GM21515 (cell line): Measurements from ENCODE around the gene CALM1.
"Not testable (repeated sequence)": the region's sequence is repeated elsewhere in the genome, so short reads cannot be mapped to it uniquely, and the experiment has no call there.

ENCODE experiments used
- ATAC-seq: cut with Tn5 transposase; IDR thresholded peaks from one replicate; pipeline ENCODE4 v1.9.1; 2021; ENCODE audit not compliant: unreplicated experiment

The CALM1 gene

DNA sequence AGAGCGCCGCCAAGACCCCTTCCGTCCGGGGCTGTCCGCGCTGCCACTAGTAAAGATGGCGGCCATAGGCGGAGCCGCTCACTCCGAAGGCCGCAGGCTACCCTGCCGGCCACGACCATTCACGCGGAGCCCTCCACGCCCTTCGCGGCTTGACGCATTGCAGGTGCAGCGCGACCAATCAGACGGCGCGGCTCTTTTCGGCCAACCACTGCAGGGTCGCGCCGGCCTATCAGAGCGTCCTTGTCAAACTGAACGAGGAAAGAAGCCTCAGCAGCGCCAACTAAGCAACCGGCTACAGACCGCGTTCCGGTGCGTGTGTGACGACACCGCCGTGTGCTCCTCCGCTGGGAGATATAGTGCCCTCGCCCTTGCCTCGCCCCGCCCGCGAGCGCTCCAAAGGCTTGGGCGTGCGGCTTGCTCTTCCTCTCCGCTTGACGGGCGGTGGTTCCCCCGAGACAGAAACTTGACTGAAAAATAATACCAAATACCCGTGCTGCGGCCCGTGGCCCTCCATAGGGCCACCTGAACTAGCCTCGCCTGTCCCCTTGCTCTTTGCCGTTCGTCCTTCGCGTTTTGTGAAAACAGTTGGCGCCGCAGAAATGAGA lies 13.6 kb upstream of the CALM1 start:
- ATAC-seq, result peak; percentile 93

DNA sequence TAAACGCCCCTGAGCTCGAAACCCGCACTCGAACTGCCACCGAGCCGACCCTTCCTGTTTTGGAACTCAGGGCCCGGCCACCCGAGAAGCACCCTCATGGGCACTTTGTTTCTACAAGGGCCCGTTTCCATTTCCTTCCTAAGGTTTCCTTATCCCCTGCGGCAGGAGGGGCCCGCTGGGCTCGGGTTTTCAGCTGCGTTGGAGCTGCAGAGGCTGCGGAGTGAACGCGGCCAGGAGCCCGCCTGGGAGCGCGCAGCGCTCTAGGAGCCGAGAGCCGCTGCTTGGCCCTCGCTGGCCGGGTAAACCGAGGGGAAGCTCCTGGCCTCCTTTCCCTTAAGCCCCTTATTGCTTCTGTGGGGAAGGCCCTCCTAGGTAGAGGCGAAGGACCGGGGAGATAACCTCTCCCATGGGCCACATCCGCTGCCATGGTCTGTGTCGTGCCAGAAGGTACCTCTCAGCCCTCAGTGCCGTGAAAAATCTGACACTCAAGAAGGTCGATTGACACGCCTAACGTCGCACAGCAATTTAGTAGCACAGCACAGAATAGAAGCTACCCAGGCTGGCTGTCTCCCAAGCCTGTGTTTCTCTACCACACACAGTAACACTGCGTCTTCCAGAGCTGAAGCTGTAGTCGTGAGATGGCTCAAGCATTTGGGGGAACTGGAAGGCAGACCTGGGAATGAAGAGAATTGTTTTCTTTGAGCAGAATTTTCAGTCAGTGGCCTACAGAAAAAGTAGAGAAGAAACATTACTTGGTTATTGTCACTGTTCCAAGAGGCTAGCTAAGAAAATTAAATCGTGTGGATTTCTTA lies 12.9 kb upstream of the CALM1 start:
- ATAC-seq, result peak; percentile 3

DNA sequence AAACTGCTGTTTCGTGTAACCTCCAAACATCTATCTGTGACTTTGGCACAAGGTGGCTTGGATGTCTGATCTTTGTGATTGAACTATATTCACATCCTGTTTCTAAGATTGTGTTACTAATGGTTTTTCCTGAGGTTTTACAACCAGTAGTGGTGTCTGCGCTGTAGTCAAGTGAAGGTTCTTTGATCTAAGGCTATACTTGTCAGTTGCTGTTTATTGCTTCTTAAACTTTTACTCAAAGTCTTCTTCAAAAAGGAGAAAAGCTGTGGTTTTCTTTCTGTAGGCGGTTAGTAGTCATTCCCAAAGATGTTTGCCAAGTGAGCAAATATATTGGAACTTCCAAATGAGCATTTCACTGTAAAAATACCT lies 12.3 kb upstream of the CALM1 start:
- no peak for ATAC-seq

DNA sequence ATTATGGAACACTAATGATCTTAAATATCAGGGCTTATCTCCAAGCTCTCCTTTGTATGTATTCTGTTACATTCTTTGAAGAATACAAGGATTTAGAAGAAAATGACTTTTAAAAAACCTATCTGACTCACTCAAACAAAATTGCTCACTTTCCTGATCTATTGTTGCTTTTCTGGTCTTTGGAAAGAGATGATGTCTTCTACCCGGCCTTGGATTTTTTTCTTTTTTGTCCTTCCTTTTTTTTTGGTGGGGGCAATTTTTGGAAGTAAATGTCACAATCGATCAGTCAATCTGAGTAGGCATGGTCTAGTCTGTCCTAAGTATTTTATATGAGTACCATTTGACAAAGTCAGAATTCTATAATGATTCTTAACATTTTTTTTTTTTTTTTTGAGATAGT lies 10.5 kb upstream of the CALM1 start:
- no peak for ATAC-seq

DNA sequence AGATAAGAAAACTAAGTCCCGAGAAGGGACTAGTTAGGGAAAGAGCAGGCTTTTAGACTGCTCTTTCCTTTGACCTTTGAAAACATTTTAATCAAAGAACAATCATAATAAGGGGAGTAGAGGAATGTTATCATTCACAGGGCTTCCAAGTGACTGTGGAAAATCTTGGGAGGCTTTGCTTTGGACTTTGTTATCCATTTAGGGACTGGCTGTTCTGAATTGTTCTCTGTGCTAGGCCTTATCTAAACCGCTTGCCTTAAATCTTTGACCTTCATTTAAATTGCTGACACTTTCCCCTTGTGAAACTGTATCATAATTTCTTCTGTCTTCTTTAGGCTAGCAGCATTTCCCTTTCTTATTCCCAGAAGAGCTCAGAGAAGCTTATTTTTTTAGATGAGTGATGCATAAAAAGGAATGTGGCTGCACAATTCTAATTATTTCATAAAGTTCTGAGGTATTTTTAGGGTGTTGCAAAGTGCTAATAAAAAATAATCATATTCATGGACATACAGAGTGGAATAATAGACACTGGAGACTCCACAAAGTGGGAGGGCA lies 9.5 kb upstream of the CALM1 start:
- ATAC-seq, result no peak

DNA sequence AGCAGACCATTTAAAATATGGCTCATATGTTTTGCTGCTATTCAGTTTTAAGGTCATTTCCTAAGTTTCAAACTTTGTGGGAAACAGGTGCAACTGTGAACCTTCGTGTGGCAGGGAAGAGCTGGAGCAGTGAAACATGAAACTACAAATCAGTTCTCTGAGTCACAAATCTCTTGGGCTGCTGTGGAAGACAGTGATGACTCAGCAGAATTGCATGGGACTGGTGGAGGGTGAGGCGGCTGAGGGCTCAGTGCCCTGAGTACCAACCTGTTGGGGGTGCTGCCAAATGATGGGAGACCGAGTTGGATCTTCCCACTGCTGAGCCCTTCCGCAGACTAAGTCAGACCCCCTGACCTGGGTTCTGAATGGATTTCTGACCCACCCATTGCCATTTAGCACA lies 8.4 kb upstream of the CALM1 start:
- no peak for ATAC-seq

DNA sequence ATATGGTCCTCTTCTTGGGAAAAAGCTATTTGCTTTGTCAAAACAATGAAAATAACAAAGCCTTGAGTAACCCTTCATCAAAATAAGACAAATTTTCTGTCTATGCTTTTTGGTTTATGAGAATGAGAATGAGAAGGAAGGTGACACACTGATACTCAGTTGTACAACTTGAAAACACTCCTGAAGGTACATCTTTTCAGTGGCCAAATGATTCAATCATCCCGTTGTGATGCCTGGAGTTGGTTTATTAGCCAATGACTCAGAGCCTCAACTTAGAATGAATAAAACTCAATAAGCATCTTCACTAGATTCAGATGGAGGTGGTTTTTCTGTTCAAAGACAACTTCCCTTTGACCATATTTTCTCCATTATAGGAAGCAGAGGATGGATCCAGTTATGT lies 7.8 kb upstream of the CALM1 start:
- no peak for ATAC-seq

DNA sequence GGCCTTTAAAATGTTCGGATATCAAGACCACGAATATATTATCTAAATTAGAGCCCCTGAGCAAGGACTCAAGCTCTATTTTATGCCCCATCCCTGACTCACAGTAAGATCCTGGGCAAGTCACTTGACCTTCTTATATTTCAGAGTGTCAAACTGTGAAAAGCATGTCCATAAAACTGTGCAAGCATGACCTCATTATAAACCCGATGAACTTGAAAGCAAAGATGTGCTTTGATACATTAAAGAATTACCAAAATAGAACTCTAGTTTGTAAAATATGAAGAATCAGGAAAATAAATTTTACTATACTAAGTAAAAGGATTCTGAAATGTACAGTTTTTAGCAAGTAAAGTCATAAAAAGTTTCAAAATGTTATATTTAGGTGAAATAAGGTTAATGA lies 2.9 kb upstream of the CALM1 start:
- ATAC-seq, result no peak

DNA sequence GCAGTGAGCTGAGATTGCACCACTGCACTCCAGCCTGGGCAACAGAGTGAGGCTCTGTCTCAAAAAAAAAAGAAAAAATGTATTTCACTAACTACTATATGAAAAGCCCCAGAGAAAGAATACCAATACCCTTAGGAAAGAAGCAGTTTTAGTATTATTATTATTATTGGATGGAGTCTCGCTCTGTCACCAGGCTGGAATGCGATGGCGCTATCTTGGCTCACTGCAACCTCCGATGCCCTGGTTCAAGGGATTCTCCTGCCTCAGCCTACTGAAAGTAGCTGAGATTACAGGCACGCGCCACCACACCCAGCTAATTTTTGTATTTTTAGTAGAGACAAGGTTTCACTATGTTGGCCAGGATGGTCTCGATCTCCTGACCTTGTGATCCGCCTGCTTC lies 2.0 kb upstream of the CALM1 start:
- not testable (repeated sequence) for ATAC-seq

DNA sequence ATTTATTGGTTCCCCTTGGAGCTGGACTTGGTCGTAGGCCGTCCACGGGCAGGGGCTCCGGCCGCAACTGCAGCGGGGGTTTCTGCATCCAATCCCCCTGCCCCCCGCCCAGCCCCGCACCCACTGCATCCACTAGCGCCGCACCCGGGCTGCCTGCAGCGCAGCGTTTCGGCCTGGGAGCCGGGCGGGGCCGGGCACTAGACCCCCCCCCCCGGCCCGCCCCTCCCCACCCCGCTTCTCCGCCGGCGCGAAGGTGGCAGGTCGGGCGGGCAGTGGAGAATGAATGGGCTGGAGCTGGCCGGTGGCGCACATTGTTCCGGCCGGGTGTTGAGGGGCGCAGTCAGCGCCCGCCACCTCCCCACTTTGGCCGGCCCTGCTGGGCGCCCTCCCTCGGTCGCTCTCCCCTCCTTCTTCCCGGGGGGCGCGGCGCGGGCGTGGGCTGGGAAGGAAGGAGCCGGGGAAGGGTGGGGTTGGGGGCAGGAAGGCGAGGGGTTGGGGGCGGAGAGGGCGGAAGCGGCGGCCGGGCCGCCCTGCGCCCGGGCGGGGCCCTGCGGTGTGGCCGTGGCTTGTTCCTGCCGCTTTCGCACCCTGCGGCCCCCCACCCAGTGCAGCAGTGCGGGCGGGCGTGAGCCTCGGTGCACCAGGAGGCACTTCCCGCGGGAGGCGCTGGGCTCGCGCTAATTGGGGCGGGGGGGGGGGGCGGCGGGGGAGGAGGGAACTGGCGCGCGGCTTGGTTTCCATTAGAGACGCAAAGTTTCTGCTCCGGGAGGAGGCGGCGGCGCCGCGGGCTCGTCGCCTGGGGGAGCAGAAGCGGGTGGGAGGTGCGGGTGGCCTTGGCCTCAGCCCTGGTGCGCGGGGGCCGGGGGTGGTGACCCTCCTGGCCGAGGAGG lies 841 bp downstream of the CALM1 start:
- ATAC-seq, result peak; percentile 31

DNA sequence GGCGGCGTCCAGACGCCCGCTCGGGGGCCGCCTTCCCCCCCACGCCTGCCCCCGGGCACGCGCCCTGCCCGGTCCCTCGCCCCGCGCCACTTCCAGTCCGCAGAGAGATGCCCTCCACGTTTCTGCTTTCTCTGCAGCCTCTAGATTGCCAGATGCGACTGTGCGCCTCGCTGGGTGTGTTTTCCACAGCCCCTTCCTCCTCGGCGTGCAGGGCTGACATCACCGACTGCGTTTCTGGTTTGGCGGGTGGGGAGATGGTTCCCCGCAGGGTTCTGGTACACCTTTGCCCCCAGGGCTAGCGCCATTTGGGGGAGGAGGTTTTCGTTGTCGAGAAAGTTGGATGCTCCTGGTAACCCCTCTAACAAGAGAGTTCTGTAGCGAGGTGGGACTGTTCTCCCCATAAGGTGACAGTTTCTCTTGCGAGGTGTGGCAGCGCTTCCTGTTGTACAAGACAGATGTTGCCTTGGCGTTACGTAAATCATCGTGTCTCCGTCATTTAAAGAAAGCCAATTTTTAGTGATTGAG lies 1.5 kb downstream of the CALM1 start:
- peak; percentile 21 for ATAC-seq

DNA sequence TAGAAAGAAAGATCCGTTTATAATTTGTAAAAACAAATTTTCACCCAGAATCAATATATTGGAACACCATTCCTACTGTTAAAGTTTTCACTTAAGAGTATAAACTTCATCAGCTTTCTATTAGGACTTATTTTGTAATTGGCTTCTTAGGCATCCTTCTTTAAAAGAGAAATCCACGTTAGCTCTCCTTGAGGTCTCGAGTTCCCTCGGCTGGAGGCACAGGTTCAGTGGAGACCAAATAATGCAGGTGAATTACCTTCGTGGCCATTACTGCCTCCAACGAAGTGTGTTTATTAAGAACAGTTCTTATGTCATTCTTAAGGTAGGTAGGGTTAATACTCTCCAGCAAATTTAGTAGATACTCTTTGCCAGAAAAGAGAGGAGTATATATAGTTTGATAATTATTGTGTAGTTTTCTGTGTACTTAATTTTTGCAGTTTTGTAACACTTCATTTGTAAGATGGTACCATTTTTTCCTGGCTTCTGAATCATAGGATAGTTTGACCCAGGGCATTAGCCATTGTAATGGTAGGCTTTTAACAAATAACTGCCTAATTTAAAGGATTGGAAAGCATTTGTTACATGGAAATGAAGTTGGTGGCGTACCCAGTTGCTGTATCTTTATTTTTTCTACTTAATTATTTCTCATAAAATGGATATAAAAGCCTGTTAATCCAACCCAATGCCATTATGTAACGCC lies 2.2 kb downstream of the CALM1 start:
- ATAC-seq, result no peak

DNA sequence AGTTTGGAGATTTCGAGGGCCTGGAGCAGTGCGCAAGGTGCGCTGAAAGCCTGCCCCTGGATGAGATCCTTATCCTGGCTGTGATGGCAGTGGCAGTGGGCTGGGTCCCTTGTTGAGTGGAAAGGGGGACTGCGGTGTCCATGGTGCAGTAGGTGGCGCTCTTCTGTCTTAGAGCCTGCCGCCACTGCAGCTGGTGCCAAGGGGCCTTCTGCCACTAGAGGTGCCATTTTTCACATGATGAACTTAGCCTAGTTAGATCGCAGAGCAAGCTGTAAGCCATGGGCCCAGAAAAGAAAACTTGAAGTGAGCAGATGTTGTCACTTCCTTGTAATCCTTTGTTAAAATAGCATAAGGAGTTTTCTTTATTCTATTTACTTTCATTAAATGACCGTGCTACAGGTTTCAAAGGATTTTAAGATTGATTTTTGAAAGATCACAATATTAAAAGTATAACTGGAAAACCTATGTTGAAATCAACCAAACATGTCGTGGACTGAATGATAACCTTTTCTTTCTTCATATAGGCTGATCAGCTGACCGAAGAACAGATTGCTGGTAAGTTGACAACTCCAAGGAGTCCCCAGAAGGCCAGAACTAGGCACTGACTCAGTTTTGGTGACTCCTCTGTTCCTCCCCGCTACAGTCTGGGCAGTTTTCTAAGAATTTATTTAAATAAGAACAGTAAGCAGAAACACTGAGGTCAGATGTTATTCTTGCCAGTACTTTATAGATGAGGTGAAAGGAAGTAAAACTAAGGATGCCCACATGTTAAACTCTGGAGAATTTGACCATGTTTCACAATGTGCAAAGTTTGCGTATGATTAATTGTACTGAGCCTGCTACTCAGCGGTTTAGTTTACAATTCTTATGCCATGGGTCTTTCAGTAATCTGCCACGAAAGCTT lies 3.0 kb downstream of the CALM1 start:
- peak; percentile 48 for ATAC-seq

DNA sequence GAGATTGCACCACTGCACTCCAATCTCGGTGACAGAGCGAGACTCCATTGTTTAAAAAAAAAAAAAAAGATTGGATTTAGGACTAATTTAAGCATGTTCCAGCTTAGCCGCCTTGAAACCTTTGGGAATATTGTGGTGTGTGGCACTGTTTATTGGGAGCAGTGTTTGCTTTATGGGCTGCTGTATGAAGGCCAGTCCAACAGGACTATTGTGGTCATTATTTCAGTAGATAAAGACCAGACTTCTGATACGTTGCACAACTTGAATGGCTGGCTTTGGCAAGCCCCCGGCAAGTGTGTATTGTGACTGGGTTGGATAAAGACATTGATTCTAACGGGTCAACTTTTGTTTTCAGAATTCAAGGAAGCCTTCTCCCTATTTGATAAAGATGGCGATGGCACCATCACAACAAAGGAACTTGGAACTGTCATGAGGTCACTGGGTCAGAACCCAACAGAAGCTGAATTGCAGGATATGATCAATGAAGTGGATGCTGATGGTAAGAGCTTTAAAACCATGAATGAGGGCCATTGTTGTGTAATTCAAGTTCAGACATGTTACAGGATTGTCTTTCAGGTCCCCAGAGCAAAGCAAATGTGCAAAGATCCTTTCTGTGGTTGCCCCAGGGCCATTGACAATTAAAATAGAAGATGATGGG lies 4.2 kb downstream of the CALM1 start:
- no peak for ATAC-seq

DNA sequence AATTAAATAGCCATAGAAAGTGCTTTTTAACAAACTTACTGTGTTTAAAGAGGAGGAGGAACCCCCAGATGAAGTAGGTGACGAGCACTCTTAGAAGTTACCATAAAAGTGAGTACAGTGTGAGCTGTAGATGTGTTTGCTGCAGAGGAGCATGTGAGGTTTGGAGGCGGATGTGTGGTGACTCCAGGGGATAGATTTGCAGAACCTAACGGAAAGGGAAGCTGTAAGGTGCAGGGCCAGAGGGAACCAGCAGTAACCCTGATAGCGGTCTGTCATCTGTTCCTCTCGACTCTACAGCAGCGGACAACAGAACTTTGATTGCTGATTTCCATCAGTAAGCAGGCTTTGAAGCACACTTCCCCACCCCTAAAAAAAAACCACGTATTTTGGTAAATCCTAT lies 5.2 kb downstream of the CALM1 start:
- ATAC-seq, result no peak

DNA sequence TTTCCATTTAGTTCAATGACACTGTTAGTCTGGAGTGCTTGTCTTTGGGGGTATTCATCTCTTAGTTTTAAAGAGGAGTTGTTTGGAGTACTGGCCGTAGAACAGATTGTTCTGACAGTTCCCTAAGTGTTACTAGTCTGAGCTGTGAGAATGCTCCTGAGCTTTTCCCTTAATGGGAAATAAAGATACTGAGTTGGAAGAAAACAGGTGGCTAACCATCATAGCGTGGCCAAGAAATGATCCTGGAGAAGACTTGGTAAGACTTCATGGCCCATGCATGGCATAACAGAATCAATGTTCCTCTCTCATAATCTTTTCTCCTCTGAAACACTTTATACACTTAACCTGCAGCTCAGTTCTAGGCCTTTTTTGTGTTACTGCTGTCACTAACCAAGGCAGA lies 6.2 kb downstream of the CALM1 start:
- ATAC-seq, result no peak

DNA sequence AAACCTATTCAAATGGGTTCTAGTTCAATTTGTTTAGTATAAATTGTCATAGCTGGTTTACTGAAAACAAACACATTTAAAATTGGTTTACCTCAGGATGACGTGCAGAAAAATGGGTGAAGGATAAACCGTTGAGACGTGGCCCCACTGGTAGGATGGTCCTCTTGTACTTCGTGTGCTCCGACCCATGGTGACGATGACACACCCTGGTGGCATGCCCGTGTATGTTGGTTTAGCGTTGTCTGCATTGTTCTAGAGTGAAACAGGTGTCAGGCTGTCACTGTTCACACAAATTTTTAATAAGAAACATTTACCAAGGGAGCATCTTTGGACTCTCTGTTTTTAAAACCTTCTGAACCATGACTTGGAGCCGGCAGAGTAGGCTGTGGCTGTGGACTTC lies 8.3 kb downstream of the CALM1 start:
- no peak for ATAC-seq

DNA sequence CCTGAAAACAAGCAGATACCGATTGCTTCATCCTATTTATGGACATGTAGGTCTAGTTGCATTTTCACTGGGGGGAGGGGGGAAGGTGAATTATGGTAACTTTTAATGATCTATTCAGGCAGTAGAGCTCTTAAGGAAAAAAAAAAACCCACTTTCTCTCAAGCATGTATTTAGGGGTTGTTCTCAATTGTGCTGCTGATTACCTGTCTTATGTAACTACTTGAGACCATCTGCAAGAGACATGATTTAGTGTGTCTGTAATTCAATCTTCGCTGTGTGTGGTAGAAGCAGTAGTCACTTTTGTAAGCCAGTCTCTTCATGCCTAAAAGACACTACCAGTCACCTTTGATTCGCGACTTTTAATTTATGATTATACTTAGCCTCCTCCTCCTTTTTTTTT lies 8.9 kb downstream of the CALM1 start:
- no peak for ATAC-seq

DNA sequence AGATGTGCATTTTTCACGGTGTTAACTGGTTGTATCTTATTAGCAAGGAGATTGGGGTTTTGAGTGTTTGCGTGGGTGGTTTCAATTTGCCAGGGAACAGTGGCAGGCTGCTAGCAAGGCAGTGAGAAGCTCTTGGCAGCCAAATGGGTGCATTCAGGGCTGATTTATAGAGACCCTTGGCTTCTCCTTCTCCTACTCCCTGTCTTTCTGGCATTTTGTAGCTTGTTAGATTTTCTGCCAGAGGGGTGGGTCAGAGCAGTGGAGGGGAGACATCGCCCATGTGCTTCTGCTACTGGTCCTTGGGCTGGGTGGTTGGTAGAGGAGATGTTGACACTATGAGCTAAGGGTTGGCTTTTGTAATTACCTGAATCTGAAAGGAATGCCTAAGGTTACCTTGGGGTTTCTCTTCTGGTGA lies 9.6 kb downstream of the CALM1 start:
- no peak for ATAC-seq
